HPDE6-E6E7 (cell line): Measurements from ENCODE around the gene SNX7.

Experiments
- DNase-seq: peaks from one replicate; pipeline ENCODE4 v3.0.0; 2011; ENCODE audit warnings: missing footprints; ENCODE audit errors: extremely low spot score

SNX7 gene

GRCh38 chr1:98764485-98764884 lies 103.0 kb downstream of the SNX7 start:
- no peak for DNase-seq

GRCh38 chr1:98766255-98766654 lies 104.7 kb downstream of the SNX7 start:
- DNase-seq: no peak

GRCh38 chr1:98769162-98769561 lies 107.6 kb downstream of the SNX7 start:
- no peak for DNase-seq

GRCh38 chr1:98781906-98782305 lies 120.4 kb downstream of the SNX7 start:
- DNase-seq: no peak

GRCh38 chr1:98783821-98784220 lies 122.3 kb downstream of the SNX7 start:
- no peak for DNase-seq

- no peak for DNase-seq
Measured at GRCh38 chr1:98791498-98791897, 130.0 kb downstream of the SNX7 start.

- no peak for DNase-seq
Measured at GRCh38 chr1:98792123-98792522, 130.6 kb downstream of the SNX7 start.

- DNase-seq: no peak
Measured at GRCh38 chr1:98793136-98793535, 131.6 kb downstream of the SNX7 start.

GRCh38 chr1:98794196-98794886 lies 132.8 kb downstream of the SNX7 start:
- peak; percentile 55 for DNase-seq

GRCh38 chr1:98796049-98796448 lies 134.5 kb downstream of the SNX7 start:
- DNase-seq: no peak

GRCh38 chr1:98797506-98797905 lies 136.0 kb downstream of the SNX7 start:
- no peak for DNase-seq
